Measurements from ENCODE around the gene SLC51A. TPM values are rescaled to one million over a fixed set of nuclear protein-coding genes. Genes with fewer than 3 reads are reported as not detected.

SLC51A gene
- total and polyA plus RNA-seq, 8 donors, result 1.2 to 10.4 (median 7.9) TPM; not detected in 1

- DNase-seq (no peak), ATAC-seq (no peak)
- no peak for TF ChIP-seq CTCF (IDR thresholded peaks at IDR 0.05)
- Histone ChIP-seq H3K4me3 (no peak overlapping the region), H3K36me3 (no peaks in the 10 kb centered on the region), H3K27ac (no peak overlapping the region), H3K4me1 (peaks cover 11 to 81% of the 10 kb centered on the region in 2 donors), H3K27me3 (no peaks in the 10 kb centered on the region), H3K9me3 (no peaks in the 10 kb centered on the region)
- intact Hi-C loops (cut with DNase I), result no loop called here
These were observed 65.6 kb downstream of the SLC51A start for GRCh38 chr3:196281962-196282361.

Other genes starting within 250 kb of the SLC51A start
- gene TFRC, start 134.4 kb upstream of the SLC51A start, total RNA-seq, result 100 to 1,000 TPM; 190 to 327 TPM
- 10 to 100 TPM; 41.4 to 50.8 (median 46.7) TPM for gene TFRC, start 134.4 kb upstream of the SLC51A start, polyA plus RNA-seq (ENCODE audit: insufficient read length in 6 of 6)
- 1 to 10 TPM; 1.2 to 8.8 TPM for gene ZDHHC19, start 5.1 kb upstream of the SLC51A start, total RNA-seq
- under 1 TPM in 3 of 6 donors, not detected in 3; 0.20 to 0.48 (median 0.25) TPM for gene ZDHHC19, start 5.1 kb upstream of the SLC51A start, polyA plus RNA-seq (ENCODE audit: insufficient read length in 6 of 6)
- 10 to 100 TPM; 46.6 to 71.0 TPM for gene PCYT1A, start 71.2 kb downstream of the SLC51A start, total RNA-seq
- 10 to 100 TPM; 36.2 to 44.6 (median 39.8) TPM for gene PCYT1A, start 71.2 kb downstream of the SLC51A start, polyA plus RNA-seq (ENCODE audit: insufficient read length in 6 of 6)
- gene DYNLT2B, start 101.7 kb downstream of the SLC51A start, total RNA-seq, result 1 to 10 TPM; 6.0 to 6.8 TPM
- 10 to 100 TPM; 23.5 to 26.9 (median 26.4) TPM for gene DYNLT2B, start 101.7 kb downstream of the SLC51A start, polyA plus RNA-seq (ENCODE audit: insufficient read length in 6 of 6)
- gene TM4SF19, start 121.9 kb downstream of the SLC51A start, total RNA-seq, result 10 to 100 TPM in 1 of 2 donors, 1 to 10 TPM in 1; 6.7 to 15.2 TPM
- gene TM4SF19, start 121.9 kb downstream of the SLC51A start, polyA plus RNA-seq (ENCODE audit: insufficient read length in 6 of 6), result under 1 TPM; 0.26 to 0.63 (median 0.34) TPM
- 10 to 100 TPM; 42.5 to 56.3 TPM for gene UBXN7, start 215.9 kb downstream of the SLC51A start, total RNA-seq
- gene UBXN7, start 215.9 kb downstream of the SLC51A start, polyA plus RNA-seq (ENCODE audit: insufficient read length in 6 of 6), result 10 to 100 TPM; 35.2 to 43.4 (median 37.5) TPM

Measured in left lung (tissue), 10 donors.